GM12878 (cell line): ENCODE measurements around the gene LYZ. TPM values are rescaled to one million over a fixed set of nuclear protein-coding genes. Genes with fewer than 3 reads are reported as not detected.

Experiments
- BHLHE40 ChIP-seq, 2 experiments: fragments of 450-650 bp in 1 of 2; IDR thresholded peaks; 2 replicates each; pipeline ENCODE4 v1.6.1; 2011 to 2017; ENCODE audit warnings: low read depth in 2 of 2, borderline replicate concordance in 1 of 2, improper control_type of control experiment in 1 of 2, low read length in 1 of 2, mild to moderate bottlenecking in 1 of 2
- CREM ChIP-seq: IDR thresholded peaks from 2 replicates; pipeline ENCODE4 v1.6.1; 2014; ENCODE audit warnings: antibody characterized with exemption, low read depth
- MEF2A ChIP-seq: IDR thresholded peaks from 2 replicates; pipeline ENCODE4 v1.6.1; 2011; ENCODE audit warnings: low read depth, mild to moderate bottlenecking, low read length, moderate library complexity; ENCODE audit not compliant: insufficient read depth
- MXI1 ChIP-seq: fragments of 150-350 bp; IDR thresholded peaks from 2 replicates; pipeline ENCODE4 v1.6.1; 2011; ENCODE audit warnings: low read depth, mild to moderate bottlenecking, inconsistent platforms, low read length, improper control_type of control experiment
- NFIC ChIP-seq: IDR thresholded peaks from 2 replicates; pipeline ENCODE4 v1.6.1; 2012; ENCODE audit warnings: low read depth, mild to moderate bottlenecking, inconsistent platforms, low read length, moderate library complexity
- SIX5 ChIP-seq: IDR thresholded peaks from 2 replicates; pipeline ENCODE4 v1.6.1; 2011; ENCODE audit warnings: mild to moderate bottlenecking, low read depth, low read length, moderate library complexity; ENCODE audit not compliant: severe bottlenecking
- TARDBP ChIP-seq: IDR thresholded peaks from 2 replicates; pipeline ENCODE4 v1.6.1; 2016; ENCODE audit warnings: borderline replicate concordance
- polyA plus RNA-seq, 11 experiments: library from polyadenylated mRNA; depleted of rRNA in 4 of 11; unstranded in 6 of 11; stranded (reverse) in 5 of 11; fragments of >200 nt; fragmentation: Nextera tagmentation in 4 of 11; fragmentation: Illumina TruSeq in 1 of 11; extraction: Ambion mirVana in 4 of 11; extraction: Trizol in 1 of 11; gene quantifications; 1 replicate in 1 of 11; 2 replicates in 10 of 11; pipeline versions ENCODE4 v1.2.1 to v1.2.3, GENCODE V29; 2011 to 2016; ENCODE audit warnings: inconsistent platforms in 2 of 11, missing spikeins in 2 of 11, low read depth in 1 of 11
- total RNA-seq, 4 experiments: library from RNA; depleted of rRNA in 3 of 4; stranded (reverse); fragments of >200 nt in 3 of 4; fragmentation: Illumina TruSeq in 1 of 4; extraction: Trizol in 1 of 4; gene quantifications; 2 replicates each; pipeline versions ENCODE4 v1.2.1 to v1.2.3, GENCODE V29; 2013 to 2021
- TF ChIP-seq, protein P1 (sequence below): fragments of 450-650 bp; IDR thresholded peaks from 2 replicates; pipeline ENCODE4 v1.6.1; 2017; ENCODE audit warnings: antibody characterized with exemption, mild to moderate bottlenecking, moderate library complexity

LYZ gene
- total and polyA plus RNA-seq, 10 of the 15 experiments (the other 5 are each of a cell fraction or from before 2014, with no cell fraction given) = 1.9 TPM; not detected in 9

- TF ChIP-seq TARDBP (0 out of 2 replicates have a peak, but pooled peaks have one; percentile 66), NFIC (no peak; the same call in 1 of the 2 replicates), MXI1 (peak; percentile 95), CREM (peak; percentile 81), SIX5 (no peak), BHLHE40 (IDR thresholded peaks at IDR 0.05; ENCODE audit: borderline replicate concordance in 1 of 2, low read depth in 2 of 2, low read length in 1 of 2) (peak in 1 of 2 experiments; percentile 47; a peak in 2 of 4 replicates), MEF2A (0 out of 2 replicates have a peak, but pooled peaks have one; percentile 6)
- TF ChIP-seq, protein P1, sequence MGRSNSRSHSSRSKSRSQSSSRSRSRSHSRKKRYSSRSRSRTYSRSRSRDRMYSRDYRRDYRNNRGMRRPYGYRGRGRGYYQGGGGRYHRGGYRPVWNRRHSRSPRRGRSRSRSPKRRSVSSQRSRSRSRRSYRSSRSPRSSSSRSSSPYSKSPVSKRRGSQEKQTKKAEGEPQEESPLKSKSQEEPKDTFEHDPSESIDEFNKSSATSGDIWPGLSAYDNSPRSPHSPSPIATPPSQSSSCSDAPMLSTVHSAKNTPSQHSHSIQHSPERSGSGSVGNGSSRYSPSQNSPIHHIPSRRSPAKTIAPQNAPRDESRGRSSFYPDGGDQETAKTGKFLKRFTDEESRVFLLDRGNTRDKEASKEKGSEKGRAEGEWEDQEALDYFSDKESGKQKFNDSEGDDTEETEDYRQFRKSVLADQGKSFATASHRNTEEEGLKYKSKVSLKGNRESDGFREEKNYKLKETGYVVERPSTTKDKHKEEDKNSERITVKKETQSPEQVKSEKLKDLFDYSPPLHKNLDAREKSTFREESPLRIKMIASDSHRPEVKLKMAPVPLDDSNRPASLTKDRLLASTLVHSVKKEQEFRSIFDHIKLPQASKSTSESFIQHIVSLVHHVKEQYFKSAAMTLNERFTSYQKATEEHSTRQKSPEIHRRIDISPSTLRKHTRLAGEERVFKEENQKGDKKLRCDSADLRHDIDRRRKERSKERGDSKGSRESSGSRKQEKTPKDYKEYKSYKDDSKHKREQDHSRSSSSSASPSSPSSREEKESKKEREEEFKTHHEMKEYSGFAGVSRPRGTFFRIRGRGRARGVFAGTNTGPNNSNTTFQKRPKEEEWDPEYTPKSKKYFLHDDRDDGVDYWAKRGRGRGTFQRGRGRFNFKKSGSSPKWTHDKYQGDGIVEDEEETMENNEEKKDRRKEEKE = no peak
Observed at GRCh38 chr12:69359531-69360347, 11.6 kb downstream of the LYZ start, which contains the start of gene YEATS4 (continued).
